ENCODE measurements around the gene NRCAM.

NRCAM gene

GRCh38 chr7:108114117-108114841 is 342.0 kb downstream of the NRCAM start:
- no peak for DNase-seq

GRCh38 chr7:108112683-108113082 is 343.6 kb downstream of the NRCAM start:
- no peak for DNase-seq

DNA sequence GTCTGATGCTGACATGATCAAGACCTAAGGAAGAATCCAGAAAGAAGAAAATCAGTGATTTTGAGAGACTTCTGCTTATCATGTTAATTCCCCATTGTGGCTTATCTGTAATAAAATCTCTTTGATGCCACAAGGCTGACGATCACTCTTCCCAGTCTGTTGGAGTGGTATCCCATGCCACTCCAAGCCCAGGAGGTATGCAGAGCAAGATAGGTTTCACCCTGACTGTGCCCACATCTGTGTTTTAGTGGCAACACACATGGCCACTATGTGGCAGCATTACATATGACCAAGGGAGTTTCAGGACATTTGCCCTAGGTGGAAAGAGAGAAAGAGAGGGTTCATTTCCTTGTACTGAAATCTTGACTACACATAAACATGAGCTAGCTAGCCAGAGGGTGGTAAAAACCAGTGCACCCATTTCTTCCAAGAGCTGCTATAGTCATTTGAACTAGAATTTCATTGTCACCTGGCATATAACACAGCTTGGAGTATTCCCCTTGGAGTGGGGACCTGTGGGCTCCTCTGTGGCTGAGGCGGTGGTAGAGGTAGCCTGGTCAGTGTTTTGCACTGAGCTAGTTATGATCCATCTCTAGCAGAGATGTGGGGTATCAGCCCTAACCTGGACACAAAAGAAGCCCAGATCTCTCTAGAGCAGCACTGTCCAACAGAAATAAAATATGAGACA is 346.9 kb downstream of the NRCAM start:
- DNase-seq: no peak

DNA sequence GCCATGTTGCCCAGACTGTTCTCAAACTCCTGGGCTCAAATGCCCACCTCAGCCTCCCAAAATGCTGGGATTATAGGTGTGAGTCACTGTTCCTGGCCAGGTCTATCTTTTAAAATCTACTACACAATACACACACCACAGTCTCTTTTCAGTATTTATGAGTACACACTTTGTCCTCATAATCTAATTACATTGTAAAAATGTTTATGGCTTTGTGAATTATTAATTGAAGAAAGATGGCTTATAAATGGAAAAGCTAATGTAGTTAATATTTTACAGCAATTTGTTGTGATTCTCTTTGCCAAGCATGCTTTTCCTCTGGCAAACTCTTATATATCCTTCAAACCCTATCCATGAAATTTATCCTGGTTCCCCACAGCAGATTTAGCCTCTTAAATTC is 348.1 kb downstream of the NRCAM start:
- no peak for DNase-seq

- DNase-seq: no peak
Measured at GRCh38 chr7:108104324-108104723, 351.9 kb downstream of the NRCAM start.

DNA sequence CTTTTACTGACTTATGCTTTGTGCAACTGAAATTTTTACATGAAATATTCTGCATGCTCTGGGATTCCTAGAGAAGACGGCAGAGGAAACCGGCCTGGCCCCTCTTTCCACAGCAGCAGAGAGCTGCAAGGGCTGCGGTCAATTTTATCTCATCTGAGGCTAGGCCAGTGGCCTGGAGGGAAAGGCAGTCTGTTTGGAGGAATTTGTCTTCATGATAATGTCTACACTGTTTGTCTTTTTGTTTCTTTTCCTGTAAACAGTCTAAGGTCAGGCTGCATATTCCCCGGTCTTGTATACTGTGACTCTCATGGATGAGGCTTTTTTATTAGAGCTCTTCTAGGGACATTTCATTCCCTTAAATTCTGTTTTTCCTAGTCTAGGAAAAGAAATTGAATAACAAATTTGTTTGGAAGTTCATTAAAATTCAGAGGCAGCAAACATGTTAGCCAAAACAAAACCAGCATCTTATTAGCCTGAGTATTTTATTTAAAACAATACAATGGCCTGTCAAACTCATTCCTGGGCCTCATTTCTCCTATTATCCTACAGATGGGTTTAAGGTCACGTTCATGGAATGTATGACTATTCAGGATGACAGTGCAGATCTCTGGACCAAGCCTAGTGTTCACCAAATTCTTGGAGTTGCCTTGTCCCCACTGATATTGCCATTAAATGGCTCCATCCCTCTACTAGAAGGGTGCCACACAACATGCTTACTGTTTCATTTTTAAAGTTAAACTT is 352.5 kb downstream of the NRCAM start:
- no peak for DNase-seq

DNA sequence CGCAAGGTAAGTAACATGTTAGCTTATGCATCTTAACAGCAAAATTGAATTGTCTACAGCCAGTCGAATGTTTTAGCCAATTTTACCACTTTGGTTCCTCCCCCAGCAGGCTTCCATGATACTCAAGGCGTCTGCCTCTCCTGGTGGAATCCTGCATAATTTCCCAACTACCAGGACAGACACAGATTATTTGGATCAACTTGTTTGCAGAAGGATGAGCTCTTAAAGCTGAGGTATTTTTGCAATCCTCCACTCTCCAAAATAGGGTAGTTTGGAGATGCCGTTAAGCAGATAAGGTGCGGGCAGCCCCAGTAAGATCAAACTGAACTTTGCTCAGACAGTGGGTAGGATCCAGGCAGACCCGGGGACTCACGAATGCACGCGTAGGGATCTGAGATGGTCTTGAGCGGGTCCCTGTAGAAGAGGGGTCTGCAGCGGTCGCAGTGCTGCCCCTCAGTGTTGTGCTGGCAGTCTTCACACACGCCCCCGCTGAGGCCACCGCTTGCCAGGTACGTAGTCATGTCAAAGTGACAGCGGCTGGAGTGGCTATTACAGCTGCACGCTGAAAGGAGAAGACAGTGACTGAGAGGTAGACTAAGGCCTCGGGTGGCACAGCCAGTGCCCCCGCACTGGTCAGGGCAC is 353.4 kb downstream of the NRCAM start:
- DNase-seq: no peak

GRCh38 chr7:108101759-108102158 is 354.5 kb downstream of the NRCAM start:
- no peak for DNase-seq

DNA sequence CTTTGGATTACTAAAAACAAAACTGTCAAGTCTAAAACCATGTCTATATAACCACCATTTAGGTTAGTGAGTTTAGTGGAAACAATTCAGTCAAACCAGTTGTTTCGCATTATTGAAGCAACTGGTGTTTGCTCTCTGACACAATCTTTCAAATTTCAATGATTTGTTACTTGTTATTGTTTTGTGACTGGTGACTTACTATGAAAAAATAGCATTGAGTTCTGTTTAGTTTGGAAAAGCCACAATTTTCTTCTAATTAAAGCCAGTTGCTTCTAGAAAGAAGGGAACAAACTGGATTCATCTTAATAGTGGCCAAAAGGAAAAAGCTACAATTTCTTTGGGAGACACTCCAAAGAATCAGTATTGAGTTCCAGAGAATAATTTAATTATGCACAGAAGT is 356.5 kb downstream of the NRCAM start:
- no peak for DNase-seq

DNA sequence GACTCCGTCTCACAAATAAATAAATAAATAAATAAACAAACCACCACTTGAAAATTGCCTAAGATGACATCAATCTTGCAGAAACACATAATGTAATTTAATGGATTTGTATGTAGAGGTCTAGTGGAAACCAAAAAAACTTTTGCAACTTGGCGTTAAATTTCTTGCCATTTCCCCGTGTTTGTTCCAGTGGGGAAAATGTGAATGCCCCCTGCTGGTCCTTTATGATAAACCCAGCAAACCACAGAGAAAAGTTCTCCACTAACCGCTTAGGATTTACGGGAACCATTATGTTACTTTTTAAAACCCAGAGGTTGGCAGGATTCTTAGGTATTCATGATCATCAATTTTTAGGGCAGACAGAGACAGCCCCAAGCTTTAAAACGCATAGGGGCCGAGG is 358.5 kb downstream of the NRCAM start:
- DNase-seq: no peak

All from NCI-H774 (cell line).